Hematopoietic multipotent progenitor cell treated with erythropoietin and hydrocortisone succinate and interleukin-3 and kit ligand, for 4 days (in vitro differentiated cells): ENCODE results near the gene PDZRN4.
A peak's percentile ranks its signal among the peaks of the same experiment; 100 is the strongest.
"Not testable (repeated sequence)": the region's sequence is repeated elsewhere in the genome, so short reads cannot be mapped to it uniquely, and the experiment has no call there.

Source experiments
- DNase-seq: peaks from one replicate; pipeline ENCODE4 v3.0.0-alpha.2; 2015

Gene PDZRN4

DNA sequence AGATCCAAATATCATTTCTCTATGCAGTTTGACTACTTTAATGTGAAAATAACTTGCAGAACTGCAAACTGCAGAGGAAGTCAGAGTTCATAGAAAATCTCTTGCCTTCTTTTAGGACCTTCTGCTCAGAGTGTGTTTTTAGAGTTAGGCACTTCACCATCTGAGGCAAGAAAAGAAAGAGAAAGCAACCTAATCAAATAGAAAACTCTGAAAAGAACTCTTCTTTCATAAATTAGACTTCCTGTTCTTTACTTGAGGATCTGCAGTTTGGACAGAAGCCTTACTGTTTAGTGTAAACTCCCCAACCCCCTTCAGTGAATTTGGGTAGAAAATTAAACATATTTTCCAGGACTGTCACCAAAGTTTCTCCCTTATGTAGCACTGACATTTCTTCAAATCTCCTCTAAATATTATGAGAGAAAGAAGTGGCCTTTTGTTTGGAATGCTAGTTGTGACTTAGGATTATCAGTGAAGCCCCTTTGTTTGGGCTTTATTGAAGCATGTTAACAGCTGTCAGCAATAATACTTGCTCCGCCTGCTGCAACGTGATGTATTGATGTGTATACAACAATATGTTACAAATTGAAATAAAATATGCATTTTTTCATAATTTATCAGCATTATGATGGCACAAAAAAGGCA, 99.5 kb downstream of the PDZRN4 start:
- DNase-seq, result peak; percentile 5

DNA sequence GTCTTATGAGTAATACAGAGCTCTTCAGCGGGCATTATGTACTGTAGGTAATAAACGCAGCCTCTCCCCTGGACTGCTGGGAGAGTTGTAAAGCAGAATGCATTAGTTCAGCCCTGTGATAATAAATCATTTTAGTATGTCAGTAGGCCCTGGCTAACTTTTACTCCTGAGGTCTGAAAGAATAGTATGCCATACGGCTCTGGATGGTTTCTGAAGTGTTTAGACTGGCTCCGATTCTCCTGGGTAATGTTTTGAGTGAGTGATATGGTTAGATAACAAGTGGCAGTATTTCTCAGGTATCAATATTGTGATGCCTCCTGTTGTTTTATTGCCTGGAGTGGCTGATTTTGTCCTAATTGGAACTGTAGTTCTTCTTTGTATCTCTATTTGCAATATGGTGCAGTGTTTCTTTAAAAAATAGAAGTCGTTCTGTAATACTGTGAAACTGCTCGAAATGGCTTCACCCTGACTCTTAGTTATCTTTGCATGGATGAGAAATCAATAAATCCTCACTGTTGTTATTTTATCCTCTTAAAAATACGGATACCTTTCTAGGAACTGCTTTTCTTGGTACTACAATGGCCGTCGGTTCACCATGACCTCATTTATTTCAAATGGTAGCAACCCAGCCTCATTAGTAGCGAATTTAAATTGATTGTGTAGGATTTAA, 100.2 kb downstream of the PDZRN4 start:
- no peak for DNase-seq

GRCh38 chr12:41289501-41289900, 101.4 kb downstream of the PDZRN4 start:
- no peak for DNase-seq

DNA sequence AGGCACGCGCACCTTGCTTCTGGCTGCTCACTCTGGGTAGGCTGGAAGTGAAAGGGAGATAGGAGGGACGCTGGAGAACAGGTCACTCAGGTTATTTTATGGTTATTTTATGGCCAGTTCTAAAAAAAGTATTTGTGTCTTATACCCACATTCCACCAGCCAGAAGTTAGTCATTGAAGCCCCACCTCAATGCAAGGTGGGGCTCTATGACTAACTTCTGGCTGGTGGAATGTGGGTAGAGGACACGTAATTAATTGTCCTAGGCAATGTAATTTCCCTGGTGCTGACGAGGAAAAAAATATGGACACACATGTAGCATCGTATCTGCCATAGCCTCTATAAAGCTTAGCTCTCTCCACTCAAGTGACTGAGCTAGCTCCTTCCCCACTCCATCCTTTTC, 104.9 kb downstream of the PDZRN4 start:
- DNase-seq, result no peak

- DNase-seq, result no peak
These were observed 105.3 kb downstream of the PDZRN4 start for GRCh38 chr12:41293461-41293860.

- DNase-seq, result no peak
These were observed 114.9 kb downstream of the PDZRN4 start for GRCh38 chr12:41302979-41303403.

- no peak for DNase-seq
These were observed 116.4 kb downstream of the PDZRN4 start for GRCh38 chr12:41304526-41304925.

GRCh38 chr12:41310367-41310766, 122.2 kb downstream of the PDZRN4 start:
- DNase-seq, result no peak

DNA sequence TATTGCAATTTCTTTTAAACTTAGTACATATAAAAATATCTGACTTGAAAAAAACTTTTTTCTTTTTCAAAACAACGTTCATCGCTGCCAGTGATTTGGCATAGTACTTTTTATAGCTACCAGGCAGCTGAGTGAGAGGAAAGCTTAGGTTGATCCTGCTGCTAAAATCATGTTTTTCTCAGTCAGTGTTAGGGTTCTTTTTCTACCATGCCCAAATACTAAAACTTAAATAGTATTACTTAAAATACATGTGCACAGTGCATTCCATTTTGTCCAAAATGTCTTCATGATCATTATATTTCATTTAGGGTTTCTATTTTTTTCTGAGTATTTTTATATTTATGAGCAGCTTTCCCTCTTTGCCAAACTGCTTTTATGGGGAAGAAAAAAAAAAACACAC, 123.8 kb downstream of the PDZRN4 start:
- DNase-seq, result no peak

DNA sequence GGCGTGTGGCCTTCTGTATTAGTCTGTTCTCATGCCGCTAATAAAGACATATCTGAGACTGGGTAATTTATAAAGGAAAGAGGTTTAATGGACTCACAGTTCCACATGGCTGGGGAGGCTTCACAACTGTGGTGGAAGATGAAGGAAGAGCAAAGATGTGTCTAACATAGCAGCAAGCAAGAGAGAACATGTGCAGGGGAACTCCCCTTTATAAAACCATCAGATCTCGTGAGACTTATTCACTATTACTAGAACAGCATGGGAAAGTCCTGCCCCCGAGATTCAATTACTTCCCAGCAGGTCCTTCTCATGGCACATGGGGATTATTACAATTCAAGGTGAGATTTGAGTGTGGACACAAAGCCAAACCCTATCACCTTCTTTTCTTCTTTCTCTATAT, 124.3 kb downstream of the PDZRN4 start:
- DNase-seq, result not testable (repeated sequence)

DNA sequence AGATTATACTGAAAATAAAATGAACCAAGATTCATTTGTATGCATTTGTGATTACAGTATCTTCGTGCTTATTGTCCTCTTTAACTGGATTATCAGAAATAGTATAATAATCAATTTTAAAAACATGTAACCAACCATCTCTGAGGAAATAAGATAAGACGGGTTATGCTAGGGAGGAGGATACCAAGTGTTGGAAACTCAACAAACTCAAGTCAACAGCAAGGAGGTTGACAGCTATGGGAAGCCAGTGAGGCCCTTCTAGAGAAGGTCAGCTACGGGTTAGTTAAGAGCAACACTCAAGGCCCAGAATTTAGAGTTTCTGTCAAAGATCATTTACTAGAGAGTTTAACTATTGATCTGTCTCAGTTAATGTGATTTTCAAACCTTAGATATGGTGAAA, 137.2 kb downstream of the PDZRN4 start:
- peak; percentile 68 for DNase-seq

DNA sequence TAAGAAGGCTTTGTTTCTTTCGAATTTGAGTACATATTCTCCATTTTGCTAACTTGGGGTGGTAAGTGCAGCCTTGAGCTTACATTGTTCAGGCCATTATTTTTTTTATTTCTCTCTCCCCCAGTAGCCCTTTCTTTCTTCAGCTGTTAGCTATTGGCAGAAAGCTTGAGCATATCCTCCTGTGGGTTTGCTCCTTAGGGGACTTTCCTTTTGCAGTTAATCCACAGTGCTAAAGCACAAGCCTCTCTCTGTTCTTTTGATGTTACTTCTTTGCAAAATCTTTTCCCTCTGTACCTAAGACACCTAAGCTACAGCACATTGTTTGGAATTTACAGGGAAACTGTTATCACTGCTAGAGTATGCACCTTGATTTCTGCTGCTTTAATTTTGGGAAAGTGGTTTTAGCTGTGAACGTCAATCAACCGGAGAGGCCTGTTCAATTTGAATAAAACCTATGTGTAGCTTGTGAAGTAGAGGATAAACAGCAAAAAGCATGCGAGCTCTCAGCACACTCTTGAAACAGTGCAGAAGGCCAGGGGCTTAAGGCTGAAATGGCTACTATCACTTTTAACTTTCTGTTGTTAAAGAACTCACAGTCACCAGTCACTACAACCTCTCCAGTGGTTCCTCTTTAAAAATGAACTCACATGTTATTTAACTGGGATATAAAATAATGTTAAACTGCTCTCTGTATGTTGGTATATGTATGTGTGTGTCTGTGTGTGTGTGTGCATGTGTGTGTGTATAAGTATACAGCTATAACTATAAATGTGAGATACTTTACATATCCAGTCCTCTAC, 139.2 kb downstream of the PDZRN4 start:
- peak; percentile 28 for DNase-seq

GRCh38 chr12:41333974-41334373, 145.9 kb downstream of the PDZRN4 start:
- DNase-seq, result no peak

DNA sequence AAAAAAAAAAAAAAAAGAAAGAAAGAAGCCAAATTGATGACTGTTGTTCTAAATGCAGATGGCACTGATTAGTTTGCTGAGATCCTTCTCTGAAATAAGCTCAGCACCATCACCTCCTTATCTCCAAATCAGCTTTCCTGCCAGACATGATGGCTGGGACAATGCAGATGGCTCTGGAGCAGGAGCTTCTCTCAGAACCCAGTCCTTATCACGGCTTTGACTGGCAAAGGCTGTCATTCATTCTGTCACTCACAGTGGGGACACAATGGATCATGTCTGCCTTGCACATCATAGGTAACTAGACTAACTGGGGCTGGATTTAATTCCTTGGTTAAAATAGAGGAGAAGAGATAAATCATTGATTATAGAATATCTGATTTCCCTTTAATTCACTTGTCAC, 146.3 kb downstream of the PDZRN4 start:
- no peak for DNase-seq

DNA sequence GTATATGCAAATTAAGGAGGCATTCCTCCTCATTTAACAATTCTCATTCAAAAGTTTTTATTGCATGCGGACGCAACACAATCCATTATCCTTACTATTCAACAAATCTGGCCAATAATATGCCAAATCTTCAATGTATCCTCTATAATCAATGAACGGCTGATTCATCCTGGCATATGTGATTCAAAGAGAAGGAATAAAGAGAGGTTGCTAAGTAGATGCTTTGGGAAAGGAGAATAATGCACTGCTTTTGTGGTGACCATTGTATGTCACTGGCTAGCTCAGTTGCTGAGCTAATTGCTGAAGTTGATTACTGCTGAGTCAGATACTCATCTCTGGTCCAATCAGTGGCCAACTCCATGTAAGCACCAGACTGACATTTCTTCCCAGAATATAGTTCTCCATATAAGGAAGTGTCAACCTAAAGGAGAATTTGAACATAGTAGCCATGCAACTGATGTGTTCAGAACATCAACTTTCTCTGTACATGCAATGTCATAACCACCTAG, 148.0 kb downstream of the PDZRN4 start:
- no peak for DNase-seq

DNA sequence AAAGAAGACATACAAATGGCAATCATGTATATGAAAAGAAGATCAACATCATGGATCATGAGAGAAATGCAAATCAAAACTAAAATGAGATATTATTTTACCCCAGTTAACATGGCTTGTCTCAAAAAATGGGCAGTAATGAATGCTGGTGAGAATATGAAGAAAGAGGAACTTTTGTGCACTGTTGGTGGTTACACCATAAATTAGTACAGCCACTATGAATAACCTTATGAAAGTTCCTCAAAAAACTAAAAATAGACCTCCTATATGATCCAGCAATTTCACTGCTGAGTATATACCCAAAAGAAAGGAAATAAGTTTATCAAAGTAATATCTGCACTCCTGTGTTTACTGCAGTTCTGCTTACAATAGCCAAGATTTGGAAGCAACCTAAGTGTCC, 151.7 kb downstream of the PDZRN4 start:
- peak; percentile 69 for DNase-seq

GRCh38 chr12:41344776-41345470, 156.8 kb downstream of the PDZRN4 start:
- no peak for DNase-seq

DNA sequence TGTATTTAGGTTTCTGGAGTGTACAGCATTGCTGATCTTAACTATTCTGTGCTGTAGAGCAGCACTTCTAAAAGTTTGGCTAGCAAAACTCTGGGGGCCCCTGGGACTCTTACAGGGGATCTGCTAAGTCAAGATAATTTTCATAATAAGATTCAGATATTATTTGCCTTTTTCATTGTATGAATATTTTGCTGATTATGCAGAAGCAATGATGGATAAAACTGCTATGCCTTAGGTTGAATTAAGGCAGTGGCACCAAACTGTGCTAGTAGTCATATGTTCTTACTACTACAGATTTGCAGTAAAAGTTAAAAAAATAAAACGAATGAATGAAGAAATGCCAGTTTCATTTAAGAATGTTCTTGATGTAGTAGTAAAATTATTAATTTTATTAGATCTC, 160.1 kb downstream of the PDZRN4 start:
- no peak for DNase-seq

GRCh38 chr12:41356181-41356580, 168.1 kb downstream of the PDZRN4 start:
- DNase-seq, result no peak

DNA sequence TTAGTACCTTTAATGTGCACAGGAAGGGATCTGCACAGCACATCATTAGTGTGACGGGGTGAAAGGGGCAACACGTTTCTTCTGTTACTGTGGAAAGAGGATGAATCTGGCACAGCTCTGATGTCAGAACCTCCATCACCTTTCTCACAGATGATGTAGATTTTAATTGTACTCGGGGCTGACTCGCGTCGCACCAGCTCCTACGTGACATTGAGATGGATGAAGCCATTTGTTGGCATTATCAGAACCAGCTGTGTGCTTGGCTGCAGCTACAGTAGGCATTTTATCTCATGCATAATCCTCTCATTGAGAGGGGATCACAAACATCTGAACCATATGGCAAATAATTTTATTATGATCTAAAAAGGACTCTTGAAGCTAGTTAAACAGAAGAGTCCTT, 173.6 kb downstream of the PDZRN4 start:
- DNase-seq, result no peak

DNA sequence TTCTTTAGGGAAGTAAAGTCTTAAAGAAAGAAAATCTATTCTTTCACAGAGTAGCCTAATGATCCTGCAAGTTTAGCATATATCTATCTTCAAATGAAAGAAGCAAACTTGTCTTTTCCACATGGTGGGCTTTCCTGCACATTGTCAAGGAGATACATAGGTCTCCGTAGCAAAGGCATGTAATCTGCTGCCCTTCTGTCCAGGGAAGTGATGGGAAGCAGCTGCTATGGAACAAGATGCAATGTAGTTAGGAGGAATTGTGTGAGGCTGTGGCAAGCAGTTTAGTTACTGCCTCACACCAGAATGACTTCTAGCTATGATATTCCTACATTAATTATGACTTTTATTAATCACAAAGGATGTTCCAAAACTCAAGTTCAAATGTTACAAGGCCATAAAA, 174.4 kb downstream of the PDZRN4 start:
- no peak for DNase-seq

- DNase-seq, result no peak
These were observed 174.8 kb downstream of the PDZRN4 start for GRCh38 chr12:41362931-41363330.

DNA sequence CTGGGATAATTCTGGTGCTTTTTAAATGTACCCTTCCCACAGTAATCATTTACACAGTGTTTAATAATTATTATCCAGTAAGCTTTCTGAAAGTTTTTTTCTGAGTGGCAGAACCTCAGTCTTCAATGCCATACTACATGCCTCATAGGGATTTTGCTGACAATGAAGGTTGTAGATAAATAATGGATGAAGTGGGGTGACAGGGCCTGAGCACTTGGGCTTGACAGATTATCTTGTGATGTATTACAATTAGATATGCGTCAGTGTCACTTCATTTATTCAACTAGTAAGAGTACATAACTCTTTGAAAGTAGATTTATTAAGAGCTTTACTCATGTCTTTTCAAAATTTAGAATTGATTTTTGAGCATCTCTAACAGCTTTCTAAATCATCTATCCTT, 176.1 kb downstream of the PDZRN4 start:
- no peak for DNase-seq
